ENCODE measurements around the gene CXCL8.
"Not testable (repeated sequence)": the region's sequence is repeated elsewhere in the genome, so short reads cannot be mapped to it uniquely, and the experiment has no call there.

CXCL8 gene

GRCh38 chr4:73740353-73740778, at the start of gene CXCL8:
CXCL8 (plus strand) TSS chr4:73740569; CDS start chr4:73740659, 90 bp downstream.
- DNase-seq (ENCODE audit: low spot score): peak; percentile 75

- not testable (repeated sequence) for DNase-seq (ENCODE audit: low spot score)
These were observed 49.2 kb upstream of the CXCL8 start for GRCh38 chr4:73691201-73691600.

DNA sequence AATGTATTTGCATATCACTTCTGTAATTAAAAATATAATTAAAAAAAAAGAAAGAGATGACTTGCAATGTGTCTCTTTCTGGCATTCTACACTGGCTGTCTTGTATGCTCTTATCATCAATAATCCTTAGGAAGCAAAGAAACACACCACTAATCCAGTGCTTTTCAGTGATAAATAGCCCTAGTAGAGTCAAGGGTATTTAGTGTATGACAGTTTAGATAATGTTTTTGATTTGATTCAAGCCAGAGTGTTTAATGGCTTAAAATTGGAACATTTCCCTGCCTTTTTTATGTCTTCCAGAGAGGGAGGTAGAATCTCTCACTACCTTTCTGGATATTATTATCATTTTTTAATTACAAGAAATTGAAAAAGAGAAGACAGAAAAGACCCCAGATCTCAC, 48.6 kb upstream of the CXCL8 start:
- no peak for DNase-seq (ENCODE audit: low spot score)

DNA sequence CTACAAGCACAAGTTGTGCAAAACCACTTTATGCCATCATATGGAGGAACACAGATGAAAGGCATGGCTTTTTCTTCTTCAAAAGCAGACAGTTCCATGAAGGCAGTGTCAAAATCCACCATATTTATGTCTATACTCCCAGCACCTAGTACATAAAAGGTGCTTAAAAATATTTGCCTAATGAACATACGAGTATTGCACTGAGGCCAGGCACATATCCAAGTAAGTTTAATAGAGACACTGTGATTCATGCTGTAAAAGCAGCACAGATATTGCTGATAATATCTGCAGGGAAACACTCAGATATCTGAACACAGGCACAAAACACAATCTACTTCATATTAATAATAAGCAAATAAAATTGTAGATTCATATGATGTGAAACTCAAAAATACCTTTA, 48.1 kb upstream of the CXCL8 start:
- DNase-seq (ENCODE audit: low spot score): no peak

- DNase-seq (ENCODE audit: low spot score): no peak
These were observed 47.7 kb upstream of the CXCL8 start for GRCh38 chr4:73692701-73693100.

DNA sequence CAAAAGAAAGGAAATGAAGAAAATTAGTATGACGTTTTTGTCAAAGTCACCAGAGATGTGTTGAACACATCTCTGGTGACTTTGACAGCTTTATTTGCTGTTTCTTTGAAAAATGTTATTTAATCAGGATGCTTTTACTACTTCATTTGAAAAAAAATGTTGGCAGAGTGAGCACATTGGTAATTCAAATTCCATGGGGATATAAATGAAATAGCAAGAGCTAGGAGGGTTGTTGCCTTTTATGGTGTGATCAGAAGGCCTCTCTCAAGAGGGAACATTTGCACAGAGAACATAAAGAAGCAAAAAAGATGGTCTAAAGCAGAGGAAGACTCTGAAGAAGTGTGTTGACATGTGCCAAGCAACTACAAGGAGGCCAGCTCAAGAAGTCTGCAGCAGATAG, 46.6 kb upstream of the CXCL8 start:
- DNase-seq (ENCODE audit: low spot score): no peak

DNA sequence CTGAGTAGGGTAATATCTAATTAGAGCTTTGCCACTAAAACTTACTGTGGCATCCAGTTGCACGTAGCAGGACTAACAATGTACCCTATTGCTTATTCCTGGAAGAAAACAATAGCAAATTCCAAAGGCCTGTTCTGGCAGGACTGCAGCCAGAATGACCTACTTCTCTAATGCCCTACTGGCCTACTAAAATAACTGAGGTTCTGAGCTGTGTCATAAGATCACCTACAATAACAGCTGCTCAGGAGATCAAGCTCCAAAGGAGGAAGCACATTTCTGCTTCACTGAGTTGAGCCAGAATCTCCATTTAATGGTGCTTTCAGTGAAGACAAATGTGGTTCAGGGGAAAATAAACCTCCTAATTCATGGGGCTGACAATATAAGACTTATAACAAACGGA, 42.2 kb upstream of the CXCL8 start:
- no peak for DNase-seq (ENCODE audit: low spot score)

DNA sequence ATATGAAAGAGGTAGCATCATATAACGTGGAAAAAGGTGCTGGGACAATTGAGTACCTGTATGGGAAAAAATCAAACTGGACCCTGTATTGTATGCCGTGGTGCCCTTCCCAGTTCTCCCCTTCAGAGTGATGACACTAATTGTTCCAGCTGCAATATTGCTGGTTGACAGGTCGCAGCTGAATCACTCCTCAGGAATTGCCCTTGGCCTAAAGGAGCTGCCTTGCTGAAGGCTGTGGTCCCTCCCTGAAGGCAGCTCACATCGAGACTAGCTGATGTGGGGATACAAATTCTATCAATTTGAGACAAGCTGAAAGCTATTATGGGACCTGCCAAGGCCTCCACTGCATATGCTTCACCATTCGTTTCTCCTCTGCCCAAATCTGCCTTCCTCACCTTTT, 39.3 kb upstream of the CXCL8 start:
- DNase-seq (ENCODE audit: low spot score): no peak

- no peak for DNase-seq (ENCODE audit: low spot score)
These were observed 37.5 kb upstream of the CXCL8 start for GRCh38 chr4:73702796-73703287.

DNA sequence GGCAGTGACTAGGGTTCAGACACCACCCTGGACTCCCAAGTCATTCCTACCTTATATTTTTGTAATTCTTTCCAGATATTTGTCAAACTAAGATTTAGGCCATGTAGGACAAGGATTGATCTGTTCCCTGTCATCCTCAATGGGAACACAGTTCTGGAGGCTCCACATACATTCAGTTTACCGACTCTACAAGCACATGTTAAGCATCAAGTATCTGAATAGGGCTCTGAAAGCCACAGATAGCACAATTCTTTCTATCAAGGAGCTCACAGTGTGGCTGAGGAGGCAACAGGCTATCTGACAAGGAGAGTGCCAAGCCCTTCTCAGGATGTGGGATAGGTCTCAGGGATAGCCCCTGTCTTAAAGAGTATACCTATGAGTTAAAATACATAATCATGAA, 37.0 kb upstream of the CXCL8 start:
- DNase-seq (ENCODE audit: low spot score): no peak

DNA sequence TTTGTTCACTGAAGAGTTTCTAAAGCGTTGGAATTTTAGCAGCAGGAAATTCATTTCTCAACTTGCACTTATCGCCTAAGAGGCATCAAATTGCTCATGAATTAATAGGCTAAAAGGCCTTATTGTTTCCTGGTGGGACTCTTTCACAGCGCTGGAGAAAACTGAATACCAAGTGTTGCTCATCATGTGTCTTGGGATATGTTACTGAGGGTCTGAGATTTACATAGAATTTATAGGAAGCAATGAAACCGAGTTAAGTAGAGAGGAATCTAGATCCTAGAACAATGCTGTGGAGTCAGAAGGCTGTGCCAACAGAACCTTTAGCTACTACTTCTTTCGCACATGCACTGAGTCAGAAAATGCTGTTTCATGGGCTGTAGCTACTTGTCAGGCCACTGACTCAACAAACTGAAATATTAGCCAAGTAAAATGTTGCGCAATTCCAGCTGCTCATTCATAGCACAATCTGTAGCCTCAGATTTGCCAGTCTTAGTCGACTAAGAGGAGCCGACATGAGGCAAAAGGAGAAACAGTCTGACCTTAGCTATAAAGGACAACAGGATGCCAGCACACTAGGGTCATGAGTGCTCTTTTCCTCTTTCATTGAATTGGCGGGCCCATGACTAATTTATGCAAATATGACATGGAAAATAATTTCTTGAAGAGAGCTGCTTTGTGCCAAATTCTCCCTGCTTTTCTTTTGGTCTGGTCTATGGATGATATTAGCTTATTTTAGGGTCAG, 35.9 kb upstream of the CXCL8 start:
- DNase-seq (ENCODE audit: low spot score): peak; percentile 64

DNA sequence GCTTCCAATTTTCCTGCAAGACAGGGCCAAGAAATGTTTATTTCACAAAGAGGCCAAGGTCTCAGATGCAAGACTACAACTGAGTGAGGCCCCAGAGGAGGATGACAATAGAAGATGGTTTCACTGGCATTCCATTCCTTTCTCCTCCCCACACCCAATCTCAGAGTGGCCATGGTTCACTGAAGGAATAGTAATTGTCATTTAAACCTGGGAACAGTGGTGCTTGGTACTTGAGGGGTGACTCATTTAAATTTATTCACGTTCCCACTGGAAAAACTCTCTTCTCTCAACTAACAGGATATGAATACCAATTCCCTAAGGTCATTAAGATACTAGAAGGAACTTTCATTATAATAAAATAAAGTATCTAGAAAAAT, 35.3 kb upstream of the CXCL8 start:
- no peak for DNase-seq (ENCODE audit: low spot score)

DNA sequence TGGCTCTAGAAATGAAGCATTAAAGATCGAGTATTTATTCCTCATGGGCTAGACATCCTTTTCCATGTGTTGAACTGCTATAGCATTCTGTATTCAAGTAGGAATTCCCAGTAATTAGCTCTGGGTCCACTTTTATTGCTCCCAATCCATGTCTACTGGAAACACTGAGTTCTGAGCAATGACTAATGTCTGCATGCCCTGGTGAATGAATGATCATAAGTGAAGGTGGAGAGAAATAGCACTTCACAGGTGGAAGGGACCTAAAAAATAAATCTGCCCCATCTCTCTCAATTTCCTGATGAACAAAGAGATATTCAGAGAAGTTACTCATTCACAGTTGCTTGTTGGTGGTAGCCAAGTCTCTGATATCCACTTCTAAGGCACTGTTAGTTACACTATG, 34.6 kb upstream of the CXCL8 start:
- no peak for DNase-seq (ENCODE audit: low spot score)

- no peak for DNase-seq (ENCODE audit: low spot score)
These were observed 33.6 kb upstream of the CXCL8 start for GRCh38 chr4:73706811-73707210.

- no peak for DNase-seq (ENCODE audit: low spot score)
These were observed 33.0 kb upstream of the CXCL8 start for GRCh38 chr4:73707269-73707875.

GRCh38 chr4:73707918-73708577, 32.3 kb upstream of the CXCL8 start:
- DNase-seq (ENCODE audit: low spot score): no peak

GRCh38 chr4:73709451-73710033, 30.8 kb upstream of the CXCL8 start:
- DNase-seq (ENCODE audit: low spot score): no peak

- no peak for DNase-seq (ENCODE audit: low spot score)
These were observed 30.3 kb upstream of the CXCL8 start for GRCh38 chr4:73710094-73710493.

- no peak for DNase-seq (ENCODE audit: low spot score)
These were observed 28.4 kb upstream of the CXCL8 start for GRCh38 chr4:73711989-73712388.

- DNase-seq (ENCODE audit: low spot score): no peak
These were observed 26.7 kb upstream of the CXCL8 start for GRCh38 chr4:73713650-73714049.

DNA sequence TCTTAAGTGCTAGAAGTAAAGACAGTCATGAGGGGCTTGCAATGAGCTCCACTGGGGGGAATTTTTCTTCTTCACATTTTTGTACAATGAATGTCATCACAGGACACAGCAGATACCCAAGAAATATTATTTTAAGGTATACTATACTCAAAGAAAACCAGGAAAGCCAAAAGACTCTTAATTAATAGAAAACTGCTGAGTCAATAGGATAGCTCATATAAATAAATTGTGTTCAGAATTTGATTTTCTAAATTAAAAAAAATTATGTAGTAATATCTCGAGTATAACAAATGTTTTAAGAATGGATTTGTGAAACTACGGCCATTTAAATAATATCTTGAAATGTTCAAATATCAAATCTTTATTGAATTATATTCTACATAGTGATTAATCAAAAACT, 25.7 kb upstream of the CXCL8 start:
- DNase-seq (ENCODE audit: low spot score): no peak

- DNase-seq (ENCODE audit: low spot score): no peak
These were observed 24.7 kb upstream of the CXCL8 start for GRCh38 chr4:73715659-73716058.

Data from Ammon's horn (tissue), 1 donor.